ENCODE results near the gene PIK3CA.
"Not testable (repeated sequence)": the region's sequence is repeated elsewhere in the genome, so short reads cannot be mapped to it uniquely, and the experiment has no call there.

The PIK3CA gene

DNA sequence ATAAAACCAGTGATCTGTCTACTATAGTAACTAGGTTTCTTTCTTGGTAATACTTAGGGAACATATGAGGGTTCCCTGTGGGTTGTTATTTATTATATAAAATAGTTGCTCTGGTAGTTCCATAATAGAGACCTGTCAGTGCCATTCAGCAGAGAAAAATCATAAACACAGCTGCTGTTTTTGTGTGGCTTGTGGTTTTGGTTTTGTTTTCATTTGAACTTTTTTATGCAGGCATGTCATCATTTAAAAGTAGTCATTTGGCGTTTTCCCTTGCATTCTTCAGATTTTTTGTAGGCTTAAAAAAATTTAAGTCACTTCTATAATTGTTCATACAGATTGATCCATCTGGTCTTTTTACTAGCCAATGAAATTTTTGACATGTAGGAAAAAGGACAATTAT is 47.9 kb downstream of the PIK3CA start:
- no peak for DNase-seq (ENCODE audit: low read depth in 1 of 2, low spot score in 1 of 2)

DNA sequence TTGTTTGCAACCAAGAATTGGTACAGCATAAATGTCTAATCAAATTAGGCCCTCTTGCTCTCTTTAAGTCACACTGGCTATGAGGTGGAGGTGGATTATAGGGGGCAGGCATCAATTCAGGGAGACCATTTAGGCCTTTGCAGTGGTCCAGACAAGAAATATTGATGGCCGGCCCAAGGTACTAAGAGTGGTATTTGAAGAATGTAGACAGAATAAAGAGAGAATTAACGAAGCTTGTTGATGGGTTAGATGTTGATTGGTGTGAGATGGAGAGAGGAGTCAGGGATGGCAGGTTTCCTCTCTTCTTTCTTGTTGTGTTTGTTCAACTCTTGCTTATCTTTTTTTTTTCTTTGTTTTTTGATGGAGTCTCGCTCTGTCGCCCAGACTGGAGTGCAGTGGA is 48.5 kb downstream of the PIK3CA start:
- no peak for DNase-seq (ENCODE audit: low read depth in 1 of 2, low spot score in 1 of 2)

DNA sequence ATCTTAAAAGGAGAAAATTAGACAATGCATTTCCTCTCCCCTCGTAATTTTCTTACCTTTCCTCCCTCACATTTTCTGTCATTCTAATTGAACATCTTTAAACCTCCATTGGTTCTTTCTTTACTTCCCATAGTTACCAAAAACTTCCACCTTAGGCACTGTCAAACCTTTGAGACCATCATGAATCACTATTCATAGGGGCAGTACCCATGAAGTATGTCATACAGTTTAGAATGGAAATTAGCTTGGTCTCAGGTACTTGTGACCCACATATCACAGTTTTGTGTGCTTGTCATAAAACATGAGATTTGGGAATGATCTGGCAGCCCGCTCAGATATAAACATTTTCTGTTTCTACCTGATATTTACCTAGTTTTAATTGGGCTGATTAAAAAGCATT is 52.6 kb downstream of the PIK3CA start:
- DNase-seq (ENCODE audit: low read depth in 1 of 2, low spot score in 1 of 2): no peak

DNA sequence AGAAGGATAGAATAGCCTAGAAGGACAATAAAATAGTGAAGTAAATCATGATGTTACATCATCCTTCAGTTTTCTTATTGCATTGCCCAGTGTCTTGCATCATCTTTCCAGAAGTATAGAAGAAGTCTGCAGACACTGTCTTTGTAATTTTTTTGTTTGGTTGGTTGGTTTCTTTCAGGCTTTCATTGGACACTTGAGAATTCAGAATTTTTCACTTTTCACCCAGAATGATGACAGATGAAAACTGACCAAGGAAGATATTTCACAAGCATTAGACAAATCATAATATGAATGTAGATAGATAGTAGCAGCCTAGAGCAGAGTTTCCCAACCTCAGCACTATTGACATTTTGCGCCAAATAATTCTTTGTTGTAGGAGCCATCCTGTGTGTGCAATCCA is 67.4 kb downstream of the PIK3CA start:
- not testable (repeated sequence) for DNase-seq (ENCODE audit: low read depth in 1 of 2, low spot score in 1 of 2)

DNA sequence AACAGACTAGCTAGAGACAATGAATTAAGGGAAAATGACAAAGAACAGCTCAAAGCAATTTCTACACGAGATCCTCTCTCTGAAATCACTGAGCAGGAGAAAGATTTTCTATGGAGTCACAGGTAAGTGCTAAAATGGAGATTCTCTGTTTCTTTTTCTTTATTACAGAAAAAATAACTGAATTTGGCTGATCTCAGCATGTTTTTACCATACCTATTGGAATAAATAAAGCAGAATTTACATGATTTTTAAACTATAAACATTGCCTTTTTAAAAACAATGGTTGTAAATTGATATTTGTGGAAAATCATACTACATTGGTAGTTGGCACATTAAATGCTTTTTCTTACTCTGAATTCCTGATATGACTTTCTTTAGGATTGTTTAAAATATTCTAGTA is 70.1 kb downstream of the PIK3CA start:
- not testable (repeated sequence) for DNase-seq (ENCODE audit: low read depth in 1 of 2, low spot score in 1 of 2)

DNA sequence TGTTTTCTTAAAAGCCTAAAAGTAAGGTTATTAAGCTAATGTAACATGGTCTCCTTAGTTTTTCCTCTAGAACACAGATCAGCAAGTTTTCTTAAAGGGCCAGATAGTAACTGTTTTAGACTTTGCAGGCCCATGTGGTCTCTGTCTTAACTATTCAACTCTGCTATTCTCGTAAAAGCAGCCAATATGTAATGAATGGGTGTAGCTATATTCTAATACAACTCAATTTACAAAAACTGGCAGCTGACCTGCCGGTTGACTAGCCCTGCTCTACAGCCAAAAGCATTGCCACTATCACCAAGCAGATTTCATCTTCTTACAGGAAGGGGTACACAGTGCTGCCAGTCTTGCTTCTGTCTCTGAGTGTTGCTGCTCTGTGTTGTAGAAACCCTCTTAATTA is 75.4 kb downstream of the PIK3CA start:
- DNase-seq (ENCODE audit: low read depth in 1 of 2, low spot score in 1 of 2): no peak

DNA sequence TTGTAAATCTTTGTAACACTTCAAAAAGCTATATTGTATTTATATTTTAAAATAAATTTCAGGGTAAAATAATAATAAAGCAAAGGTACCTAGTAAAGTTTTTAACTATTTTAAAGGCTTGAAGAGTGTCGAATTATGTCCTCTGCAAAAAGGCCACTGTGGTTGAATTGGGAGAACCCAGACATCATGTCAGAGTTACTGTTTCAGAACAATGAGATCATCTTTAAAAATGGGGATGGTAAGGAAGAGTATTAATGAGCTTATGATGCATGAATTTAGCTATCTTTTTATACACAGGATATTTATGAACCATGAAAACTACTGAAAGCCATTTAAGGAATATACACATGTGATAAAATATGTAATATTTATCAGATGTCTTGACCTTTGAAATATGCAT is 76.4 kb downstream of the PIK3CA start:
- no peak for DNase-seq (ENCODE audit: low read depth in 1 of 2, low spot score in 1 of 2)

DNA sequence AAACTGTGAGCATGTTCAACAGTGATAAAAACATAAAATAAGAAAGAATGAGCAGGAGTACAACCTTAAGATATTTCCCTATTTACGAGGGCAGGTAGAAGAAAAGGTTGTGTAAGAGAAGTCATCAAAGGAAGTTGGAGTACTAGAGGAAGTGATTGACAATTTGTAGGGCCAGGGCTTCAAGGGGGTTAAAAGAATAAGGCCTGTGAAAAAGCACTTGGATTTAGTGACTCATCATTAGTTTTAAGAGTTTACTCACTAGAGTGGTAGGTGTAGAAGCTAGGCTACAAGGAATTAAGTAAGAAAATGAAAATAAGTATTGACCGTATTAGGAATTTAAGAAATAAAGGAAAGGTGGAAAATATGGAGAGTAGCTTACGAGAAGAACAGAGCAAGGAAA is 79.2 kb downstream of the PIK3CA start:
- DNase-seq (ENCODE audit: low read depth in 1 of 2, low spot score in 1 of 2): no peak

DNA sequence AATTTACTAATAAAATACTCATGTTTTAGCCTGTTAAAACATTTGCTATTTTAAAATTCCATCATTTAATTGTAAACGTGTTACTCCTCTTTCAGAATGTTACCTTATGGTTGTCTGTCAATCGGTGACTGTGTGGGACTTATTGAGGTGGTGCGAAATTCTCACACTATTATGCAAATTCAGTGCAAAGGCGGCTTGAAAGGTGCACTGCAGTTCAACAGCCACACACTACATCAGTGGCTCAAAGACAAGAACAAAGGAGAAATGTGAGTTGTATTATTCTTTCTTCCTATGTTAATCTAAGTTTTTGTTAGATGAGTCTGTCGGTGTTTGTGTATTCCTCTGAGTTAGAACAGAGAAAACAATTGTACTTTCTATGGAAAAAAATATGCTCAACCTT is 81.0 kb downstream of the PIK3CA start:
- DNase-seq (ENCODE audit: low read depth in 1 of 2, low spot score in 1 of 2): no peak

DNA sequence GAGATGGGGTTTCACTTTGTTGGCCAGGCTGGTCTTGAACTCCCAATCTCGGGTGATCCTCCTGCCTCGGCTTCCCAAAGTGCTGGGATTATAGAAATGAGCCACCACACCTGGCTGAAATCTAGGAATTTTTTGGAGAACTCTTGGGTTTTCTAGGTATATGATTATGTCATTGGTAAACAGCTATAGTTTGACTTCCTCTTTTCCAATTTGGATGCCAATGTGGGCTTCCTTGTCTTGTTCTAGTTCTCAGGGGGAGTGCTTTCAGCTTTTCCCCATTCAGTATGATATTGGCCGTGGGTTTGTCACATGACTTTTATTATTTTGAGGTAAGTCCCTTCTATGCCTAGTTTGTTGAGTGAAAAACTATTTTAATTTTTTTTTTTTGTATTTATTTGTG is 84.9 kb downstream of the PIK3CA start:
- DNase-seq (ENCODE audit: low read depth in 1 of 2, low spot score in 1 of 2): no peak

DNA sequence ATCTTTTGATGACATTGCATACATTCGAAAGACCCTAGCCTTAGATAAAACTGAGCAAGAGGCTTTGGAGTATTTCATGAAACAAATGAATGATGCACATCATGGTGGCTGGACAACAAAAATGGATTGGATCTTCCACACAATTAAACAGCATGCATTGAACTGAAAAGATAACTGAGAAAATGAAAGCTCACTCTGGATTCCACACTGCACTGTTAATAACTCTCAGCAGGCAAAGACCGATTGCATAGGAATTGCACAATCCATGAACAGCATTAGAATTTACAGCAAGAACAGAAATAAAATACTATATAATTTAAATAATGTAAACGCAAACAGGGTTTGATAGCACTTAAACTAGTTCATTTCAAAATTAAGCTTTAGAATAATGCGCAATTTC is 86.0 kb downstream of the PIK3CA start:
- DNase-seq (ENCODE audit: low read depth in 1 of 2, low spot score in 1 of 2): no peak

DNA sequence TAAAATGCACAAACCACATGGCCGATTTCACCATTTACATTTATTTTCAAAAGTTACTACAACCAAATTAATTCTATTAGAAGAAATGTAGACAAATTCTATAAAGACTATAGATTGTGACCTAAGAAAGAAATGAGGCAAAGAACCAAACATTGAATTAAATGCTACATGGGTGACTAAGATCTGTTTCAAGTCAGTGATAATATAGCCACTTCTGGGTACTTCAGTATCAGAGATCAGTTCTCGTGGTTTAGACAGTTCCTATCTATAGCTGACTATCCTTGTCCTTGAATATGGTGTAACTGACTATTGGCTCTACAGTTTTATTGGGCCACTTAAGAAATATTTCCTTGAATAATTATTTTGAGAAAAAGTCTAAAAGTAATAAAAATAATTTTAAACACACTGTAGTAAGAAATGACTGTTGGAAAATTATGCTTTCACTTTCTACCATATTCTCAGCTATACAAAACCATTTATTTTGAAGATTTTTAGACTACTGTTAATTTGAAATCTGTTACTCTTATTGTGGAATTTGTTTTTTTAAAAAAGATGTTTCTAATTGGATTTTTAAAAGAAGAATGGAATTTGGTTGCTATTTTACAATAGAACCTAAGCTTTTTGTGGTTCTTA is 88.6 kb downstream of the PIK3CA start:
- no peak for DNase-seq (ENCODE audit: low read depth in 1 of 2, low spot score in 1 of 2)

DNA sequence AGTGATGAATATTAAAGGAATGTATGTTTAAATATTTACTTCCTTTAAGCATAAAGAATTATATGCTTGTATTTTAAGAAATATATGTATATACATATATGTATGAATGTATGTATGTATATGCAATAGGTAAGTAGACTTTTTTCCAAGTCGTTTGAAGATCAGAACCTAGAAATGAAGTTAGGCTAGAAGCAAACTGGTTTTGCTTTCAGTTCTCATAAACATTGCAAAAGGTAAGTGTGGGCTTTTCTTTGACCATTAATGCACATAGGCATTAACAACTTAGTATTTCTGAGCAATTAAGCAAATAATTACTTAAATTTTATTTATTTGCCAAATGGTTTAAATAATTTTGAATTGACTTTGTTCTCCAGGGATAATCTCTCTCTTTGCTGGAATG is 92.1 kb downstream of the PIK3CA start:
- DNase-seq (ENCODE audit: low read depth in 1 of 2, low spot score in 1 of 2): not testable (repeated sequence)

DNA sequence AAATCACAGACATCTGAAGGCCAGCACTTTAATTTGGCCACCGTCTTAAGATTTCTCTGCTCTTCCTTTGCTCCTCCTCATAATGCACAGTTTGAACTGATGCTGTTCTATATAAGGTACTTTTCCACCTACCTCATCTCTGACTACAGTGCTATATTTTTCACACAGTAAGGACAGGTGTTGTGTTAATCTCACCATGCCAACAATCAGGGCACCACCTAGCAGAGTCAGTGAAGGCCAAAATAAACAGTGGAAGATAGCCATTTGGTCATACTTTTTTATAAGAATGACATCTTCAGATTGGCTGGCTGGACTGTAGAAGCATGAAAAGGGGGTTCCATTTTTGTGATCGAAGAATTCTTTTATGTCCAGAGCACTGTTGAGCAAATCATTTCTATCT is 94.7 kb downstream of the PIK3CA start:
- DNase-seq (ENCODE audit: low read depth in 1 of 2, low spot score in 1 of 2): not testable (repeated sequence)

DNA sequence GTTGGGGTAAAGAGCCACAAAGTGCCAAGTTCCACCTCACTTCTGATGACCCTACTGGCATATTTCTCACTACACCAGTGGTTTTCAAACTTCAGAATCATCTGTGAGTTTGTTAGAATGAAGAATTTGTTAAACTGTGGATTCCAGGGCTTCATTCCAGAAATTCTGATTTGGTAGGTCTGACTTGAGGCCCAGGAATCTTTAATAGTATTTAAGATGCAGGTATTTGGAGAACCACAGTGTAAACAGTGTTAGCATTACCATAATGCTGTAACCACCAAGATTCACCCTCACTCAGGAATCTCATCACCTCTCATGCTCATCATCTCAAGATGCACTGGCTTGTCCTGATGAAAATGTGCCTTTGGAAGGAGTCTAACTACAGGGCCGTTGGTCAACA is 96.7 kb downstream of the PIK3CA start:
- DNase-seq (ENCODE audit: low read depth in 1 of 2, low spot score in 1 of 2): no peak

DNA sequence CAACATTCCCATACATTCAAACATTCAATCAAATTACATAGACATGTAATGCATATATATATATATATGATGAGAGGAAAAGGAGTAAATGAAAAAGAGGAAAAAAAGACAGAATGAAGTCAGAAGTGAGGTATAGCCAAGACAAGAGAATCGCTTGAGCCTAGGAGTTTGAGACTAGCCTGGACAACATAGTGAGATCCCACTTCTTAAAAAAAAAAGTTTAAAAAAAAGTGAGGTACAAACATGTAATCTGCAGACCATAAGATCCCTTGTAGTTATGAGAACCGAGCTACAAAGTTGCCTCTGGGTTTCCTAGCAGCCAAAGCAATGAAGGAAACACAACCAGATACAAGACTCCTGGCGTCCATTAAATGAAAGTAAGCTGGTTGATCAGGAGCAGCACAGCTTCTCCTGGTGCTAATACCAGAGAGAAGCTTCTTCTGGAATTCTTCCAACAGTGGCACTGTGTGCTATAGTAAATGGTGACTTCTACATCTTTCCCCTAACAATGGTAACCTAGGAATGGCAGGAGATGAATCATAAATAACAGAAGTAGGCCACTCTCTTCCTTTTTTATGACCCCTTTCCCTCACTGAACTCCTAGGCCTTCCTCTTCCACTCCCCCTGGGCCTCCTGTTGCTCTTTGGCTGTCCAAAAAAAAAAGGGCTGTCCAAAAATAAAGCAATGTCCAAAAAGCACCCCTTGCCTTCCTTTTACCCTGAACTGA is 99.3 kb downstream of the PIK3CA start:
- DNase-seq (ENCODE audit: low read depth in 1 of 2, low spot score in 1 of 2): no peak

DNA sequence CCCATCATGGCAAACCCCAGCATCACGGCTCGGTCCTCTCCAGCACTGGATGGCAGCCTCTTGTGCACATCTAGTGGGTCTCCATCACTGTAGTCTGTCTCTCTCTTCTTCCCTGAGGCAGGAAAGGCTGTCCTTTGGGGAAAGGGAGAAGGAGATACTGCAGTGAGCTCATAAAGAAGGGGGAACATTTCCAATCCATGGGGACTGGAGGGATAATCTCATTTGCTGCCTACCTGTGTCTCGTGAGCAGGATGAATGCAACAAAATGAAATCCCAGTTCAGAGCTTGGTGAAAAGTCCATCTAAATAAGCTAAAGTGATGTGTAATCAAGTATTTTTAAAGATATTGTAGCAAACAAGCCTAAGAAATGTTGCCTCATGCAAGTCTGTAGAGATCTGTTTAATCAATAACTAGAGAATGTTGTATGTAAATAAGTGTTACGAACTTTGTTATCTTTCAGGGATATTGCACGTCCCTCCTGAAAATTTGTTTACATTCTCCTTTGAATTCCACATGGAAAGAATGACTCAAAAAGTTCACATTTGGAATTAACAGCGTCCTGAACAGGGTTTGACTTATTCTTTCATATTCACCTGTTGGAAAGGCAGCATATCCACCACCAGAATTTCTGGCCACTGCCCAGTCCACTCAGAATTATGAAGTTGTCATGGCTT is 102.8 kb downstream of the PIK3CA start, which contains the start of gene KCNMB3:
KCNMB3 (minus strand) TSS at position 312 of the 674 bp plus-strand sequence; CDS start at position 188, 124 bp downstream.
- DNase-seq (ENCODE audit: low read depth in 1 of 2, low spot score in 1 of 2): no peak

DNA sequence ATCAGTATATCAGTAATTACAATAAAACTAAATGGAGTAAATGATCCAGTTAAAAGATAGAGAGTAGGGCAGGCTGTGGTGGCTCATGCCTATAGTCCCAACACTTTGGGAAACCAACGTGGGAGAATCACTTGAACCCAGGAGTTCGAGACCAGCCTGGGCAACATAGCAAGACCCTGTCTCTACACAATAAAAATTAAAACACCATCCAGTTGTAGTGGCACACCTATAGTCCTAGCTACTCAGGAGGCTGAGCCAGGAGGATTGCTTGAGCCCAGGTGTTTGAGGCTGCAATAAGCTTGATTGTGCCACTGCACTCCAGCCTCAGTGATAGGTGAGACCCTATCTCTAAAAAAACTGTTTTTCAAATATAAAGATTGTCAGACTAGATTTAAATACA is 108.7 kb downstream of the PIK3CA start:
- no peak for DNase-seq (ENCODE audit: low read depth in 1 of 2, low spot score in 1 of 2)

DNA sequence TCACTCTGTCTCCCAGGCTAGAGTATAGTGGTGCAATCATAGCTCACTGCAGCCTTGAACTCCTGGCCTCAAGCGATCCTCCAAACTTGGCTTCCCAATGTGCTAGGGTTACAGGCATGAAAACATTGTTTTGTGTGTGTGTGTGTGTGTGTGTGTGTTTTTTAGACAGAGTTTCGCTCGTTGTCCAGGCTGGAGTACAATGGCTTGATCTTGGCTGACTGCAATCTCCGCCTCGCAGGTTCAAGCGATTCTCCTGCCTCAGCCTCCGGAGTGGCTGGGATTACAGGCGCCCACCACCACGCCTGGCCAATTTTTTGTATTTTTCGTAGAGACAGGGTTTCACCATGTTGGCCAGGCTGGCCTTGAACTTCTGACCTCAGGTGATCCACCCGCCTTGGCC is 109.6 kb downstream of the PIK3CA start:
- DNase-seq (ENCODE audit: low read depth in 1 of 2, low spot score in 1 of 2): not testable (repeated sequence)

DNA sequence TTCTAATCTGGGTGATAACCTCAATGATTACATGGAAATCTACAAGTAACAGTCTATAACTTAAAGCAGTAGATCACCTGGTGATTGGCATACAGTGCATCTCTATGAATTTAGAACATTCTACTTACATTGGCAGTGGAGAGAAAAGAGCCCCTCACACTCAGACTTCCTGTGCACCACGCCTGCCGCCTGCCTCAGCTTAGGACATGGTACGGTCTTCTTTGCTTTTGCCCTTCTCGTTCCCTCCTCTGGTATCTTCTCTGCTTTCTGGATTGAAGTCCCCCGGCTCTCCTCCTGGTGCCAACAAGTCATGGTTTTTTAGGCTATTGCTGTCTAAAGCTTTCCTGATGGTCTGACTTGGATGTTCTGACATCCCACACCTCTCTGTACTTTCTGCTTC is 110.7 kb downstream of the PIK3CA start:
- DNase-seq (ENCODE audit: low read depth in 1 of 2, low spot score in 1 of 2): no peak

DNA sequence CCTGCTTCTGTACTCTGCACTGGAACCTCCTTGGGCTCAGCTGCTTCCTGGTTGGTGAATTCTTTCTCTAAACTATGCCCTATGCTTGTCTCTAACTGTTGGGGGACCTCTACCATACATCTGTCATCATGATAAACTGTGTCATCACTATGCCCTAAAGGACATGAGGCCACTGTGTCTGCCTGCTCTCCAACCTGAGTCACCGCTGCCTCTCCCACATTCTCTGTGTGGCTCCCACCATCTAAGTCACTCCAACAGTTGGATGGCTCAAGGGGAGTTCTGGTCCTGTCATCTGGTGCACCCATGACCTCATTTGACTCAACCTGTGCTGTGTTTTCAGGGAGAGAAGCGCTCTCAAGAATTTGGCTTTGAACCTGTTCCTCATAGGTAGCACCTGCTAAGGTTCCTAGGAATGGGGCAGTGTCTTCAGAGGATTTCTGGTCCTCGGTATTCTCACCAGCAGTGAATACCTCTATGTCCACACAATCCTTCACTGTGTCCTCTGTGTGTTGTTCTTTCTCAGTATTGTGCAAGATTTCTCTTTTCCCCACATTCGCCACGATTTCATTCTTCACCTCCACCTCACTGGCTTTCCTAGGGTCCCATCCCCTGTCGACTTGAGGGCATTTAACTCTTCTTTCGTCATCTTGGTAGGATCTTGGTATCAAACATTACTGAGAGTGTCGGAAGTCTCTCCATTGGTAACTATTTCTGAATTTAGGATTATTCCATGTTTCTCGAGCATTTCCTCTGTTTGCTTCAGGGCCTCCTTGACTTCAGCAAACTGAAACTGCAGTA is 112.0 kb downstream of the PIK3CA start:
- not testable (repeated sequence) for DNase-seq (ENCODE audit: low read depth in 1 of 2, low spot score in 1 of 2)
